Activated naive CD8-positive, alpha-beta T cell treated with anti-CD3 and anti-CD28 coated beads, Interleukin-2, amount 10 ng/mL, durations not matched to agents 7 days and 5 days (primary cell): Measurements from ENCODE around the gene MIB2. TPM values are rescaled to one million over a fixed set of nuclear protein-coding genes. Genes with fewer than 3 reads are reported as not detected.

ENCODE experiments used
- ATAC-seq: fragments of 150-1000 bp; cut with Tn5 transposase; one replicate; pipeline ENCODE4 v1.10.0; 2021; ENCODE audit warnings: low read depth, moderate library complexity
- POLR2A ChIA-PET: fragments of 350-600 bp; sonication (Branson Sonifier 250); formaldehyde crosslinking; loops from one replicate; lab custom pipeline; 2021; ENCODE audit warnings: antibody characterized with exemption; lab: Charles Lee
- DNase-seq: peaks from one replicate; pipeline ENCODE4 v3.0.0; 2021
- H3K27ac Mint-ChIP-seq: one replicate; pipeline ENCODE4 v1.8.0; 2022; ENCODE audit warnings: mild to moderate bottlenecking, mixed read lengths
- H3K27me3 Mint-ChIP-seq: one replicate; pipeline ENCODE4 v1.8.0; 2022; ENCODE audit warnings: mild to moderate bottlenecking, moderate library complexity, mixed read lengths
- H3K36me3 Mint-ChIP-seq: one replicate; pipeline ENCODE4 v1.8.0; 2021; ENCODE audit warnings: mild to moderate bottlenecking, mixed read lengths
- H3K4me1 Mint-ChIP-seq: one replicate; pipeline ENCODE4 v1.8.0; 2021; ENCODE audit warnings: mixed read lengths
- H3K4me3 Mint-ChIP-seq: one replicate; pipeline ENCODE4 v1.8.0; 2022; ENCODE audit warnings: mild to moderate bottlenecking, moderate library complexity, mixed read lengths
- H3K9me3 Mint-ChIP-seq: one replicate; pipeline ENCODE4 v1.8.0; 2021; ENCODE audit warnings: mixed read lengths
- total RNA-seq, 2 experiments: library from RNA; stranded (reverse); gene quantifications; one replicate each; pipeline ENCODE4 v1.2.3, GENCODE V29; 2021

The MIB2 gene
- total RNA-seq, 2 experiments from 2014 or later = 72.6 to 75.2 TPM

GRCh38 chr1:1600861-1601563, 14.3 kb upstream of the MIB2 start:
- peak; percentile 35 for DNase-seq
- POLR2A ChIA-PET = interaction anchor here (2.6 kb wide), 1 partner anchor 14 kb away, joined by 8 read pairs; the partner anchor contains the start of gene MIB2
- Mint-ChIP-seq H3K27me3 (peaks cover 9% of the 10 kb centered on the region), H3K9me3 (no peaks in the 10 kb centered on the region), H3K36me3 (no peaks in the 10 kb centered on the region), H3K4me3 (peak overlapping the region; percentile 58), H3K27ac (no peak overlapping the region), H3K4me1 (peaks cover 4% of the 10 kb centered on the region)
- ATAC-seq = no peak

GRCh38 chr1:1601564-1602303, 13.6 kb upstream of the MIB2 start:
- H3K4me3 Mint-ChIP-seq = no peak overlapping the region

GRCh38 chr1:1602304-1602967, 12.9 kb upstream of the MIB2 start:
- no peak overlapping the region for H3K27ac Mint-ChIP-seq
- no peaks in the 10 kb centered on the region for H3K36me3 Mint-ChIP-seq
- no peak overlapping the region for H3K4me3 Mint-ChIP-seq
- H3K9me3 Mint-ChIP-seq = no peaks in the 10 kb centered on the region
- DNase-seq (no peak), ATAC-seq (no peak)
- POLR2A ChIA-PET = interaction anchor here (2.6 kb wide), 1 partner anchor 13 kb away, joined by 8 read pairs; the partner anchor contains the start of gene MIB2
- H3K27me3 Mint-ChIP-seq = peaks cover 9% of the 10 kb centered on the region
- peaks cover 9% of the 10 kb centered on the region for H3K4me1 Mint-ChIP-seq

More at GRCh38 chr1:1601564-1602303, 13.6 kb upstream of the MIB2 start:
- no peak for DNase-seq
- POLR2A ChIA-PET = interaction anchor here (2.6 kb wide), 1 partner anchor 13 kb away, joined by 8 read pairs; the partner anchor contains the start of gene MIB2
- Mint-ChIP-seq H3K27ac (no peak overlapping the region), H3K9me3 (no peaks in the 10 kb centered on the region), H3K27me3 (peaks cover 9% of the 10 kb centered on the region), H3K4me1 (peaks cover 4% of the 10 kb centered on the region), H3K36me3 (no peaks in the 10 kb centered on the region)
- ATAC-seq = no peak

- no peak overlapping the region for H3K27ac Mint-ChIP-seq
- peaks cover 10% of the 10 kb centered on the region for H3K4me1 Mint-ChIP-seq
- H3K4me3 Mint-ChIP-seq = no peak overlapping the region
Measured at GRCh38 chr1:1602968-1603506, 12.3 kb upstream of the MIB2 start.

GRCh38 chr1:1603671-1604373, 11.5 kb upstream of the MIB2 start:
- DNase-seq = peak; percentile 33
- no peak overlapping the region for H3K4me3 Mint-ChIP-seq
- no peak overlapping the region for H3K27ac Mint-ChIP-seq
- no peaks in the 10 kb centered on the region for H3K36me3 Mint-ChIP-seq
- H3K9me3 Mint-ChIP-seq = no peaks in the 10 kb centered on the region
- peaks cover 10% of the 10 kb centered on the region for H3K4me1 Mint-ChIP-seq
- POLR2A ChIA-PET = interaction anchor here (0.7 to 2.6 kb wide), 3 partner anchors 11 to 538 kb away, joined by 5 to 8 read pairs (median 5); partner anchors contain the start of gene MIB2
- H3K27me3 Mint-ChIP-seq = peaks cover 5% of the 10 kb centered on the region
- ATAC-seq = no peak

More at GRCh38 chr1:1602968-1603506, 12.3 kb upstream of the MIB2 start:
- no peaks in the 10 kb centered on the region for H3K36me3 Mint-ChIP-seq
- ATAC-seq = no peak
- H3K27me3 Mint-ChIP-seq = peaks cover 9% of the 10 kb centered on the region
- DNase-seq = peak; percentile 34
- no peaks in the 10 kb centered on the region for H3K9me3 Mint-ChIP-seq
- POLR2A ChIA-PET = interaction anchor here (1.1 to 2.6 kb wide), 2 partner anchors 12 to 23 kb away, joined by 5 to 8 read pairs; partner anchors contain the start of gene MIB2

- Mint-ChIP-seq H3K36me3 (no peaks in the 10 kb centered on the region), H3K4me1 (peaks cover 8% of the 10 kb centered on the region), H3K27me3 (peaks cover 3% of the 10 kb centered on the region), H3K27ac (peak overlapping the region; percentile 32), H3K4me3 (no peak overlapping the region), H3K9me3 (no peaks in the 10 kb centered on the region)
- ATAC-seq = no peak
- POLR2A ChIA-PET = interaction anchor here (0.7 to 1.1 kb wide), 2 partner anchors 10 to 539 kb away, joined by 5 to 10 read pairs; partner anchors contain the start of gene MIB2
- DNase-seq = no peak
Measured at GRCh38 chr1:1604374-1605033, 10.8 kb upstream of the MIB2 start.

GRCh38 chr1:1605034-1605591, 10.2 kb upstream of the MIB2 start:
- peak overlapping the region; percentile 32 for H3K27ac Mint-ChIP-seq
- DNase-seq = no peak
- no peak overlapping the region for H3K4me3 Mint-ChIP-seq
- H3K9me3 Mint-ChIP-seq = no peaks in the 10 kb centered on the region
- peaks cover 3% of the 10 kb centered on the region for H3K27me3 Mint-ChIP-seq
- no peaks in the 10 kb centered on the region for H3K36me3 Mint-ChIP-seq
- peaks cover 8% of the 10 kb centered on the region for H3K4me1 Mint-ChIP-seq
- POLR2A ChIA-PET = interaction anchor here (1.1 kb wide), 1 partner anchor 10 kb away, joined by 10 read pairs; the partner anchor contains the start of gene MIB2
- no peak for ATAC-seq

- Mint-ChIP-seq H3K4me1 (peaks cover 8% of the 10 kb centered on the region), H3K27ac (no peak overlapping the region), H3K4me3 (no peak overlapping the region), H3K36me3 (no peaks in the 10 kb centered on the region), H3K27me3 (peaks cover 2% of the 10 kb centered on the region), H3K9me3 (no peaks in the 10 kb centered on the region)
- no peak for DNase-seq
- ATAC-seq = no peak
- POLR2A ChIA-PET = interaction anchor here (1.1 kb wide), 1 partner anchor 9 kb away, joined by 10 read pairs; the partner anchor contains the start of gene MIB2
Measured at GRCh38 chr1:1605724-1606123, 9.6 kb upstream of the MIB2 start.

- POLR2A ChIA-PET = interaction anchor here (1.1 to 1.3 kb wide), 3 partner anchors 9 to 45 kb away, joined by 3 to 7 read pairs (median 3); partner anchors contain the start of gene MIB2
Measured at GRCh38 chr1:1606232-1606631, 9.1 kb upstream of the MIB2 start.

GRCh38 chr1:1609822-1610485, 5.3 kb upstream of the MIB2 start:
- ATAC-seq (no peak), DNase-seq (no peak)
- H3K9me3 Mint-ChIP-seq = no peaks in the 10 kb centered on the region
- no peaks in the 10 kb centered on the region for H3K27me3 Mint-ChIP-seq
- peaks cover 5% of the 10 kb centered on the region for H3K36me3 Mint-ChIP-seq
- peaks cover 20% of the 10 kb centered on the region for H3K4me1 Mint-ChIP-seq
- no peak overlapping the region for H3K4me3 Mint-ChIP-seq
- H3K27ac Mint-ChIP-seq = no peak overlapping the region
- POLR2A ChIA-PET = no interaction called here

More at GRCh38 chr1:1606232-1606631, 9.1 kb upstream of the MIB2 start:
- Mint-ChIP-seq H3K27me3 (no peaks in the 10 kb centered on the region), H3K36me3 (no peaks in the 10 kb centered on the region), H3K4me3 (no peak overlapping the region), H3K4me1 (peaks cover 10% of the 10 kb centered on the region), H3K9me3 (no peaks in the 10 kb centered on the region), H3K27ac (no peak overlapping the region)
- no peak for DNase-seq
- no peak for ATAC-seq

GRCh38 chr1:1610796-1611195, 4.5 kb upstream of the MIB2 start:
- Mint-ChIP-seq H3K4me1 (peaks cover 21% of the 10 kb centered on the region), H3K27ac (no peak overlapping the region), H3K36me3 (peaks cover 5% of the 10 kb centered on the region), H3K9me3 (no peaks in the 10 kb centered on the region), H3K27me3 (no peaks in the 10 kb centered on the region), H3K4me3 (no peak overlapping the region)
- no peak for ATAC-seq
- DNase-seq = no peak
- POLR2A ChIA-PET = no interaction called here
